AG09309 (cell line): Measurements from ENCODE around the gene CLRN3.

Source experiments
- DNase-seq: peaks from one replicate; pipeline ENCODE4 v3.0.0-alpha.2; 2010; ENCODE audit warnings: low read depth
- H3K4me3 ChIP-seq: 2 replicates; pipeline ENCODE4 v1.5.1; 2011; ENCODE audit warnings: mild to moderate bottlenecking, low read depth, low read length, moderate library complexity; ENCODE audit not compliant: control insufficient read depth
- CTCF ChIP-seq: IDR thresholded peaks from 2 replicates; pipeline ENCODE4 v1.5.1; 2011; ENCODE audit warnings: mild to moderate bottlenecking, low read depth, low read length, inconsistent platforms; ENCODE audit not compliant: insufficient read depth, control insufficient read depth; ENCODE audit errors: missing control alignments

CLRN3 gene

DNA sequence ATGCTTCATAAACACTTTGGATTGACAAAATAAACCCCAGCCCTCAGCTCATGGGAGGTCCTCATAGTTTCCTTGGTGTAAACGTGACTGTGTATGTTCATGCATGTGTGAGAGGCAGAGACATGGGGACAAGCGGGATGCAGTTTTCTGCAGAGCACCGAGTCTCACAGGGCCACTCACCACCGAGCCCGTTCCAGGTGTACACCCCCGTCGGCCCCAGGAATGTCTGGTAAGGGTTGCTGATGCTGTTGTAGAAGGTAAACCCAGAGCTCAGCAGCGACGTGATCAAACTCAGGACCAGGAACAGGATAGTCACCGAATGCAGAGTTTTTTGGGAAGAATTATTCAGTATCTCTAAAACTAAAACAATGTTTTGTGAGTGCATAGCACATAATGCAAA, 9.2 kb downstream of the CLRN3 start:
- H3K4me3 ChIP-seq, result no peak overlapping the region
- TF ChIP-seq CTCF, result no peak
- no peak for DNase-seq

GRCh38 chr10:127882801-127883459, 9.8 kb downstream of the CLRN3 start:
- no peak for TF ChIP-seq CTCF
- no peak overlapping the region for H3K4me3 ChIP-seq
- no peak for DNase-seq

- TF ChIP-seq CTCF, result no peak
- no peak overlapping the region for H3K4me3 ChIP-seq
- no peak for DNase-seq
These were observed 10.3 kb downstream of the CLRN3 start for GRCh38 chr10:127882391-127882790.

DNA sequence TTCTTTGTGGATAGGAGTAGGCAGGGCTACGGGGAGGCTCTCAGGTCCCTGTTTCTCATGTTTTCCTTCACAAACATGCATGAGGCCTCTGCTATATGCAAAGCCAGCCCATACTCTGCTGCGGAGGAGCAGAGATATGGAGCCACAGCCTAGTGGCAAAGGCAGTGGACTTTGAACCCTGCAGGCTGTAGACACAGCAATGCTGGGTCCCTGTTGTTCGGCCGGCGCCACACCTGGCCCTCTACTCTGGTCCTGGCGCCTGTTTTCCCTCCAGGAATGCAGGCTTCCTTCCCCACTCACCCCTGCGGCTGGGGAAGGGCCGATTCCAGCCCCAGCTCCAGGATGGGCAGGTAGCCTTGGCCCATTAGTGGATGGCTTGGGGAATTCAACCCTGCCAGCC, 11.5 kb downstream of the CLRN3 start:
- DNase-seq, result no peak

DNA sequence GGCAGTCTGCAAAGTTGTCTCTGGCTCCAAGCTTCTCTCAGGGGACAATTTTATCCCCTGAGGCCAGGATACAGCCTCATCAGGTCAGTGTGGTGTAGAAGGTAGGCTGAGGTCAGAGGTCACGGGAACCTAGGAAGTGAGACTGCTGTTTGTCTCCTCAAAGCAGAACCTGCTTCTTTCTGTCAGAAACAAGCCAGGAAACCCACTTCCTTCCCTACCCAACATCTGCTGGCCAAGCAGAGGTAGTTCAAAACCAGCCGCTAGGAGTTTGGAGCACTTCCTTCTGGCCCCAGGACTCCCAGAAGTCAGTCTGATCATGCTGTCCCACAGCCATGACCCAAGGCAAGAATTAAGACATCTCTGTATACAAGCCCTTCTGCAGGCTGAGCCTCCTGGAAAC, 12.2 kb downstream of the CLRN3 start:
- no peak for TF ChIP-seq CTCF
- DNase-seq, result no peak
- H3K4me3 ChIP-seq, result no peak overlapping the region

More for the DNA sequence above, 11.5 kb downstream of the CLRN3 start:
- no peak overlapping the region for H3K4me3 ChIP-seq
- TF ChIP-seq CTCF, result no peak

DNA sequence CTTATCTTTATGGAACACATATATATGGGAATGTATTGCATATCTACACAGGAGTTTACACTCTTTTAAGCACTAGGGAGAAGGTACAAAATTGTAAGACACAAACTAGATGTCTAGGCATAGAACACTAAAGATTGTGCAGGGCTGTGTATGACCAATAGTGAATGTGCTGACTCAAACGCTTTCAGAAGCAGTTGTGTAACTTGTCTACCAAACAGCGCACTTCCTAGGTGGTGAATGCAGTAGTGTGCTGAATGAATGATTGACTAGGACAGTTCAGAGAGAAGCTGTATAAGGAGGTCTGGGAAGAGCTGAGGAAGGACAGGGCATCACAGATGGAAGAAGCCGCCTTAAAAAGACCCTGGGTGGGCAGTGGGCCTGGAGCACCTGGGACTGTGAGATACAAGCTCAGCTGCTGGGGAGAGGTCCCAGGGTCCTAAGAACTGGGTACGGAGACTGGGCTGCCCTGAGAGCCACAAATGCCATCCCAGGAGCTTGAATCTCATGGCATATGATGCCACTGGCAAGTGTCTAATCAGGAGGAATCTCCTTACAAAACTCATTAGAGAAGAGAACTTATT, 14.2 kb downstream of the CLRN3 start:
- no peak for DNase-seq
- no peak overlapping the region for H3K4me3 ChIP-seq
- TF ChIP-seq CTCF, result no peak

- H3K4me3 ChIP-seq, result no peak overlapping the region
- no peak for TF ChIP-seq CTCF
- DNase-seq, result no peak
These were observed 15.0 kb downstream of the CLRN3 start for GRCh38 chr10:127877699-127878098.
